ENCODE measurements around the gene BACE1-AS.

Gene BACE1-AS

DNA sequence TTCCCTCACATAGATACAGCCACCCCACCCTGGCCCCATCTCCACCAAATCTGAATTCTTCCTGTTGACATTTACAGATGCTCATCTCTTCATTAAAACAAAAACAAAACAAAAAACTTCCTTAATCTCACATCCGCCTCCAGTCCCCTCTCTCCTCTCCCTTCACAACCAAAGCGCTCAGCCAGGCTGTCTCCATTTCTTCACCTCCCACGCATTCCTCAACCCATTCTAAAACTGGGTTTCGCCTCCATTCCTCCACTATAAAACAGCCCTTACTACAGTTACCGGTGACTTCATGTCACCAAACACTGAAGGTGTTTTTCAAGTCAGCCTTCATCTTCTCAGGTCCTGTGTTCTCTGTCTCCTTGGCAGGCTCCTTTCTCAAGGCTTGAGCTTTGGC, 9.6 kb downstream of the BACE1-AS start:
- H3K4me3 ChIP-seq (ENCODE audit: low read depth, low read length): no peak overlapping the region
- TF ChIP-seq, protein P1, sequence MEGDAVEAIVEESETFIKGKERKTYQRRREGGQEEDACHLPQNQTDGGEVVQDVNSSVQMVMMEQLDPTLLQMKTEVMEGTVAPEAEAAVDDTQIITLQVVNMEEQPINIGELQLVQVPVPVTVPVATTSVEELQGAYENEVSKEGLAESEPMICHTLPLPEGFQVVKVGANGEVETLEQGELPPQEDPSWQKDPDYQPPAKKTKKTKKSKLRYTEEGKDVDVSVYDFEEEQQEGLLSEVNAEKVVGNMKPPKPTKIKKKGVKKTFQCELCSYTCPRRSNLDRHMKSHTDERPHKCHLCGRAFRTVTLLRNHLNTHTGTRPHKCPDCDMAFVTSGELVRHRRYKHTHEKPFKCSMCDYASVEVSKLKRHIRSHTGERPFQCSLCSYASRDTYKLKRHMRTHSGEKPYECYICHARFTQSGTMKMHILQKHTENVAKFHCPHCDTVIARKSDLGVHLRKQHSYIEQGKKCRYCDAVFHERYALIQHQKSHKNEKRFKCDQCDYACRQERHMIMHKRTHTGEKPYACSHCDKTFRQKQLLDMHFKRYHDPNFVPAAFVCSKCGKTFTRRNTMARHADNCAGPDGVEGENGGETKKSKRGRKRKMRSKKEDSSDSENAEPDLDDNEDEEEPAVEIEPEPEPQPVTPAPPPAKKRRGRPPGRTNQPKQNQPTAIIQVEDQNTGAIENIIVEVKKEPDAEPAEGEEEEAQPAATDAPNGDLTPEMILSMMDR (IDR thresholded peaks at IDR 0.05; ENCODE audit: low read depth, low read length): no peak
- no peak for DNase-seq
- no peaks in the 10 kb centered on the region for H3K36me3 ChIP-seq
- no peaks in the 10 kb centered on the region for H3K9me3 ChIP-seq
- H3K27me3 ChIP-seq: no peaks in the 10 kb centered on the region
- H3K4me1 ChIP-seq: peaks cover 11% of the 10 kb centered on the region

- Histone ChIP-seq H3K4me1 (peaks cover 11% of the 10 kb centered on the region), H3K9me3 (no peaks in the 10 kb centered on the region)
Observed at GRCh38 chr11:117302228-117302627, 11.1 kb downstream of the BACE1-AS start.

DNA sequence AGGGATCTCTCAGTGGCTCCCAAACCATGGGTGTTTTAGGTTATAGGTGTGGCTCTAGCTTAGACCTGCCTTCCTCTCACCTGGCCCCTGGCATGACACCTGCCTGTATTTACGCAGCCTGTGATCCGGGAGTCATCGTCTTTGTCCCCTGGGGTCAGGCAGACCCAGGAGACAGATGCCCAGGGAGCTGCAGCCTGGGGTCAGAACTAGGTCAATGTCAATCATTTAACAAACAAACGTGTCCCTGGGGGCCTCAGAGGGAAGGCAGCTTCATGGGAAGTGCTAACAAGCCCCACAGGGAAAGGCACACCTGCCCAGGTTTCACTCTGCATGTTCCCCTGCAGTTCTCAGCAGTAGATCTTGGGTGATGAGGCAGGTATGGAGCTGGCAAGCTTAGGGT, 12.0 kb downstream of the BACE1-AS start:
- H3K4me3 ChIP-seq (ENCODE audit: low read depth, low read length): no peak overlapping the region
- no peak for DNase-seq
- H3K9me3 ChIP-seq: no peaks in the 10 kb centered on the region
- TF ChIP-seq, protein P1 (IDR thresholded peaks at IDR 0.05; ENCODE audit: low read depth, low read length): no peak
- peaks cover 11% of the 10 kb centered on the region for H3K4me1 ChIP-seq
- H3K36me3 ChIP-seq: no peaks in the 10 kb centered on the region
- H3K27me3 ChIP-seq: no peaks in the 10 kb centered on the region

More at GRCh38 chr11:117302228-117302627, 11.1 kb downstream of the BACE1-AS start:
- Histone ChIP-seq H3K27me3 (no peaks in the 10 kb centered on the region), H3K36me3 (no peaks in the 10 kb centered on the region), H3K4me3 (ENCODE audit: low read depth, low read length) (no peak overlapping the region)
- TF ChIP-seq, protein P1 (IDR thresholded peaks at IDR 0.05; ENCODE audit: low read depth, low read length): no peak
- DNase-seq: no peak

- no peaks in the 10 kb centered on the region for H3K9me3 ChIP-seq
- no peak for DNase-seq
- H3K4me1 ChIP-seq: peaks cover 11% of the 10 kb centered on the region
- H3K36me3 ChIP-seq: no peaks in the 10 kb centered on the region
- H3K4me3 ChIP-seq (ENCODE audit: low read depth, low read length): no peak overlapping the region
- TF ChIP-seq, protein P1 (IDR thresholded peaks at IDR 0.05; ENCODE audit: low read depth, low read length): no peak
- H3K27me3 ChIP-seq: no peaks in the 10 kb centered on the region
Observed at GRCh38 chr11:117303646-117304315, 12.6 kb downstream of the BACE1-AS start.

GRCh38 chr11:117305145-117305544, 14.0 kb downstream of the BACE1-AS start:
- TF ChIP-seq, protein P1 (IDR thresholded peaks at IDR 0.05; ENCODE audit: low read depth, low read length): no peak
- no peaks in the 10 kb centered on the region for H3K36me3 ChIP-seq
- no peak for DNase-seq

GRCh38 chr11:117309310-117309709, 18.2 kb downstream of the BACE1-AS start:
- no peaks in the 10 kb centered on the region for H3K9me3 ChIP-seq
- no peaks in the 10 kb centered on the region for H3K36me3 ChIP-seq
- H3K27me3 ChIP-seq: no peaks in the 10 kb centered on the region
- no peak for DNase-seq
- TF ChIP-seq, protein P1 (IDR thresholded peaks at IDR 0.05; ENCODE audit: low read depth, low read length): no peak
- no peak overlapping the region for H3K4me3 ChIP-seq (ENCODE audit: low read depth, low read length)
- no peaks in the 10 kb centered on the region for H3K4me1 ChIP-seq

More at GRCh38 chr11:117305145-117305544, 14.0 kb downstream of the BACE1-AS start:
- Histone ChIP-seq H3K9me3 (no peaks in the 10 kb centered on the region), H3K4me1 (peaks cover 2% of the 10 kb centered on the region), H3K27me3 (no peaks in the 10 kb centered on the region), H3K4me3 (ENCODE audit: low read depth, low read length) (no peak overlapping the region)

Measured in BE2C (cell line).